HG03039 (cell line): Measurements from ENCODE around the gene SPATA25.
A peak's percentile ranks its signal among the peaks of the same experiment; 100 is the strongest.

Source experiments
- ATAC-seq: cut with Tn5 transposase; IDR thresholded peaks from one replicate; pipeline ENCODE4 v1.9.1; 2021; ENCODE audit warnings: mild to moderate bottlenecking, moderate library complexity; ENCODE audit not compliant: unreplicated experiment

The SPATA25 gene

GRCh38 chr20:45867136-45867818 is 20.1 kb downstream of the SPATA25 start:
- ATAC-seq = no peak

- no peak for ATAC-seq
Measured at GRCh38 chr20:45866454-45866853, 21.0 kb downstream of the SPATA25 start.

- ATAC-seq = no peak
Measured at GRCh38 chr20:45863543-45864470, 23.6 kb downstream of the SPATA25 start.

- ATAC-seq = no peak
Measured at GRCh38 chr20:45861221-45862075, 26.0 kb downstream of the SPATA25 start.

GRCh38 chr20:45860560-45861220 is 26.7 kb downstream of the SPATA25 start:
- ATAC-seq = no peak

GRCh38 chr20:45859916-45860315 is 27.5 kb downstream of the SPATA25 start:
- no peak for ATAC-seq

- ATAC-seq = peak; percentile 14
Measured at GRCh38 chr20:45857882-45858216, 29.6 kb downstream of the SPATA25 start.

GRCh38 chr20:45857114-45857881 is 30.1 kb downstream of the SPATA25 start, which contains the start of the genes ACOT8 and ZSWIM3:
Gene ACOT8, minus strand, starts transcription at chr20:45857392. Its CDS starts 77 bp downstream, at chr20:45857315.
Gene ZSWIM3, plus strand, starts transcription at chr20:45857614. Its CDS starts 212 bp downstream, at chr20:45857826.
- ATAC-seq = peak; percentile 95

- ATAC-seq = no peak
Measured at GRCh38 chr20:45853484-45853883, 33.9 kb downstream of the SPATA25 start.

- ATAC-seq = no peak
Measured at GRCh38 chr20:45852326-45852725, 35.1 kb downstream of the SPATA25 start.

- ATAC-seq = no peak
Measured at GRCh38 chr20:45851501-45851900, 35.9 kb downstream of the SPATA25 start.

GRCh38 chr20:45850926-45851325 is 36.5 kb downstream of the SPATA25 start:
- ATAC-seq = no peak

GRCh38 chr20:45850238-45850637 is 37.2 kb downstream of the SPATA25 start:
- no peak for ATAC-seq

- ATAC-seq = no peak
Measured at GRCh38 chr20:45848969-45849582, 38.3 kb downstream of the SPATA25 start.

- ATAC-seq = no peak
Measured at GRCh38 chr20:45848421-45848820, 39.0 kb downstream of the SPATA25 start.

- ATAC-seq = no peak
Measured at GRCh38 chr20:45845452-45845851, 42.0 kb downstream of the SPATA25 start.

- no peak for ATAC-seq
Measured at GRCh38 chr20:45843506-45843905, 43.9 kb downstream of the SPATA25 start.

- ATAC-seq = no peak
Measured at GRCh38 chr20:45842169-45842812, 45.1 kb downstream of the SPATA25 start.
